Loucy (cell line): ENCODE measurements around the gene CHST12.
A peak's percentile ranks its signal among the peaks of the same experiment; 100 is the strongest.
"Not testable (repeated sequence)": the region's sequence is repeated elsewhere in the genome, so short reads cannot be mapped to it uniquely, and the experiment has no call there.

Source experiments
- H2AFZ ChIP-seq: fragments of 200-600 bp; sonication (generic); 2 replicates; pipeline ENCODE4 v1.6.0; 2016; ENCODE audit warnings: antibody characterized with exemption, mild to moderate bottlenecking, low read length, moderate library complexity
- H3F3A ChIP-seq: fragments of 200-600 bp; 2 replicates; pipeline ENCODE4 v1.6.0; 2016; ENCODE audit warnings: antibody characterized with exemption, low read depth, mild to moderate bottlenecking
- H3K27me3 ChIP-seq: fragments of 200-600 bp; sonication (generic); 2 replicates; pipeline ENCODE4 v1.6.1; 2014; ENCODE audit warnings: low read length, mild to moderate bottlenecking; ENCODE audit not compliant: insufficient read depth, poor library complexity, severe bottlenecking
- H3K36me3 ChIP-seq: fragments of 200-600 bp; sonication (generic); 2 replicates; pipeline ENCODE4 v1.6.1; 2016; ENCODE audit warnings: low read length; ENCODE audit not compliant: insufficient read depth
- H3K4me1 ChIP-seq: fragments of 200-600 bp; sonication (generic); 2 replicates; pipeline ENCODE4 v1.5.1; 2014; ENCODE audit warnings: low read length, mild to moderate bottlenecking; ENCODE audit not compliant: insufficient read depth, poor library complexity, severe bottlenecking
- H3K4me2 ChIP-seq: fragments of 200-600 bp; sonication (generic); 2 replicates; pipeline ENCODE4 v1.6.0; 2014; ENCODE audit warnings: antibody characterized with exemption, low read length, low read depth, mild to moderate bottlenecking; ENCODE audit not compliant: poor library complexity, severe bottlenecking
- H3K4me3 ChIP-seq: fragments of 200-600 bp; sonication (generic); 2 replicates; pipeline ENCODE4 v1.5.1; 2014; ENCODE audit warnings: low read length, mild to moderate bottlenecking, mixed read lengths; ENCODE audit not compliant: poor library complexity, severe bottlenecking
- H3K79me2 ChIP-seq: fragments of 200-600 bp; sonication (generic); 2 replicates; pipeline ENCODE4 v1.6.1; 2014; ENCODE audit warnings: low read length; ENCODE audit not compliant: insufficient read depth
- H3K9ac ChIP-seq: fragments of 200-600 bp; sonication (generic); 2 replicates; pipeline ENCODE4 v1.6.0; 2014; ENCODE audit warnings: mild to moderate bottlenecking, low read depth, low read length, moderate library complexity; ENCODE audit not compliant: poor library complexity, severe bottlenecking
- H3K9me2 ChIP-seq: fragments of 200-600 bp; sonication (generic); replicated peaks from 2 replicates; pipeline ENCODE4 v1.6.1; 2016; ENCODE audit warnings: low read depth, low read length, mixed read lengths
- H3K9me3 ChIP-seq: fragments of 200-600 bp; sonication (generic); 2 replicates; pipeline ENCODE4 v1.6.1; 2014; ENCODE audit warnings: mild to moderate bottlenecking, antibody characterized with exemption, low read length, low read depth; ENCODE audit not compliant: insufficient read depth
- H4K20me1 ChIP-seq: fragments of 200-600 bp; sonication (generic); 2 replicates; pipeline ENCODE4 v1.6.0; 2014; ENCODE audit warnings: antibody characterized with exemption, low read length, mild to moderate bottlenecking; ENCODE audit not compliant: insufficient read depth, poor library complexity, severe bottlenecking
- CTCF ChIP-seq: fragments of 200-600 bp; sonication (generic); conservative IDR thresholded peaks from 2 replicates; pipeline ENCODE4 v1.5.1; 2014; ENCODE audit warnings: mild to moderate bottlenecking, antibody characterized with exemption, low read length
- EZH2phosphoT487 ChIP-seq: fragments of 200-600 bp; IDR thresholded peaks from 2 replicates; pipeline ENCODE4 v1.6.1; 2018; ENCODE audit warnings: antibody characterized with exemption, mild to moderate bottlenecking, moderate library complexity, borderline replicate concordance

The CHST12 gene

GRCh38 chr7:2451171-2452073 is 48.0 kb downstream of the CHST12 start:
- Histone ChIP-seq H3K4me2 (peak overlapping the region; percentile 90), H2AFZ (no peak overlapping the region), H4K20me1 (no peaks in the 10 kb centered on the region), H3K4me1 (peaks cover 7% of the 10 kb centered on the region), H3K4me3 (peak overlapping the region; percentile 68), H3K9me2 (no peaks in the 10 kb centered on the region), H3K9ac (peak overlapping the region; percentile 56), H3F3A (no peaks in the 10 kb centered on the region), H3K79me2 (no peaks in the 10 kb centered on the region), H3K36me3 (peaks cover 6% of the 10 kb centered on the region; the same call in 1 of the 2 replicates), H3K27me3 (no peaks in the 10 kb centered on the region), H3K9me3 (no peaks in the 10 kb centered on the region)
- TF ChIP-seq EZH2phosphoT487 (no peak), CTCF (peak; percentile 77)

GRCh38 chr7:2452074-2452507 is 48.7 kb downstream of the CHST12 start:
- H3K9ac ChIP-seq = peak overlapping the region; percentile 56

GRCh38 chr7:2452643-2453270 is 49.3 kb downstream of the CHST12 start:
- no peak overlapping the region for H3K9ac ChIP-seq
- no peaks in the 10 kb centered on the region for H3K27me3 ChIP-seq
- H4K20me1 ChIP-seq = no peaks in the 10 kb centered on the region
- no peak overlapping the region for H3K4me2 ChIP-seq
- no peaks in the 10 kb centered on the region for H3K9me3 ChIP-seq
- no peak overlapping the region for H2AFZ ChIP-seq
- H3K9me2 ChIP-seq = no peaks in the 10 kb centered on the region
- H3K36me3 ChIP-seq = no peaks in the 10 kb centered on the region
- no peaks in the 10 kb centered on the region for H3F3A ChIP-seq
- no peaks in the 10 kb centered on the region for H3K79me2 ChIP-seq
- peaks cover 7% of the 10 kb centered on the region for H3K4me1 ChIP-seq
- TF ChIP-seq CTCF = no peak
- H3K4me3 ChIP-seq = no peak overlapping the region

More at GRCh38 chr7:2452074-2452507, 48.7 kb downstream of the CHST12 start:
- Histone ChIP-seq H3F3A (no peaks in the 10 kb centered on the region), H3K36me3 (no peaks in the 10 kb centered on the region), H3K4me1 (peaks cover 7% of the 10 kb centered on the region), H2AFZ (no peak overlapping the region), H3K4me2 (peak overlapping the region; percentile 90), H4K20me1 (no peaks in the 10 kb centered on the region), H3K27me3 (no peaks in the 10 kb centered on the region), H3K9me3 (no peaks in the 10 kb centered on the region), H3K79me2 (no peaks in the 10 kb centered on the region), H3K4me3 (peak overlapping the region; percentile 68), H3K9me2 (no peaks in the 10 kb centered on the region)
- no peak for TF ChIP-seq EZH2phosphoT487
- TF ChIP-seq CTCF = no peak

- not testable (repeated sequence) for H3K4me1 ChIP-seq, H3K9me2 ChIP-seq, H3K27me3 ChIP-seq, H3F3A ChIP-seq, H3K4me3 ChIP-seq, H3K9ac ChIP-seq, H3K79me2 ChIP-seq, H4K20me1 ChIP-seq, H3K36me3 ChIP-seq, H3K4me2 ChIP-seq, H2AFZ ChIP-seq, H3K9me3 ChIP-seq
Observed at GRCh38 chr7:2453849-2454248, 50.4 kb downstream of the CHST12 start.
